ENCODE results near the gene OLFML2B. TPM values are rescaled to one million over a fixed set of nuclear protein-coding genes. Genes with fewer than 3 reads are reported as not detected.

OLFML2B gene
- total RNA-seq, 1 experiment from 2014 or later = not detected

DNA sequence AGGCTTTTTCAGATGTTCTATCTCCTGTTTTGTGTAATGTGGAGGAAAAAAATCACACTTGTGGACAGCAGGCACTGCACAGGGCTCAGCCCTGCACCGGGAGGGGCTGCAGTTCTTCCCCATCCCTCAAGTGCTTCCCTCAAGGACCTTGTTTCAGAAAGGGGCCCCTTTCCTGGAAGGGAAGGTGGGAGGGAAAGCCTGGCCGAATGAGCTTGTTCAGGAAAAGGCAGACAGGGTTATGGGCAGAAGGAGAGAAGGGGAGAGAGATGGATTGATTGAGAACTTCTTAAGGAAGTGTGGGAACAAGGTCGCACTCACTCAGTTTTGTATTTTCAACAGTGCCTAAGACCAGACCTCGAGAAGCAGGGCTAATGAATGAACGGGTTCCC, 41.2 kb downstream of the OLFML2B start:
- intact Hi-C loops (cut with micrococcal nuclease; ENCODE audit: unreplicated experiment) = no loop called here
- CTCF ChIA-PET = no interaction called here

DNA sequence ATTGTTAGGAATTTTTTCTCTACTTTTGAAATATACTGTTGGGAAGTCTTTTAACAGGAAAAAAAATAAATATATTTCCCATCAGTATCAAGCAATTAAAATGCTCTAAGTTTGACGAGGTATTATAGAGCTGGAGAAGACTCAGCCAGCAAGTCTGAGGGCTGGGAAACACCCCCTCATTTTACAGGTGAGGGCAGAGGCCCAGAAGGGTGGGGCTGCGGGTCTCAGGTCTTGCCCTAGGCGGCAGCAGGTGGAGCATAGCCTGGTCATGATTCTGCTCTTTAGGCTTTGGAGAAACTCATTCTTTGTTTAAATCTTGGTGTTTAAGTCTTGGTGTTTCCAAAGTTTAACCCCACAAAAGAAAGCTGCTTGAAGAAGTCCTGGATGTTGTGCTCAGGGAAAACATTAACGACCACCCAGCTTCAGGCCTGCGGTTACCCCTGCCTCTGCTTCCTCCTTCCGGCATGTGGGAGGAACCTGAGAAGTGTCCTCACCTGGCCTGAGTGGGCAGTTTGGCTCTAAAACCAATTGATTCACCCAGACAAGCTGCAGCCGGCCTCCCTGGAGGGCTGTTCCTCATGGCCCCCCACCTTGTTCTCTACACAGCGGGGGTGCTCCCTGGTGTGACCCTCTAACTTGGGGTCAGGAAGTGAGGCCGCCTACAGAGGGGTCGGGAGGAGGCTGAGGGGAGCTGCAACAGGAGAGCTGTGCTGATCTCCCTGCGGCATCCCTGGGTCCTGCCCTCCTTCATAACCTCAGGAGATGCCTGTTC, 41.7 kb downstream of the OLFML2B start:
- peaks cover 9% of the 10 kb centered on the region; the same call in 1 of the 2 replicates for H3K27me3 ChIP-seq (ENCODE audit: insufficient read depth, low read depth)
- no peaks in the 10 kb centered on the region for H3F3A ChIP-seq (ENCODE audit: insufficient read depth, low read depth)
- CTCF ChIA-PET = no interaction called here
- H3K9me2 ChIP-seq (ENCODE audit: insufficient read depth) = no peaks in the 10 kb centered on the region
- no peak overlapping the region for H2AFZ ChIP-seq
- H3K79me2 ChIP-seq (ENCODE audit: low read depth) = no peaks in the 10 kb centered on the region
- H3K4me2 ChIP-seq = no peak overlapping the region
- TF ChIP-seq, protein P1, sequence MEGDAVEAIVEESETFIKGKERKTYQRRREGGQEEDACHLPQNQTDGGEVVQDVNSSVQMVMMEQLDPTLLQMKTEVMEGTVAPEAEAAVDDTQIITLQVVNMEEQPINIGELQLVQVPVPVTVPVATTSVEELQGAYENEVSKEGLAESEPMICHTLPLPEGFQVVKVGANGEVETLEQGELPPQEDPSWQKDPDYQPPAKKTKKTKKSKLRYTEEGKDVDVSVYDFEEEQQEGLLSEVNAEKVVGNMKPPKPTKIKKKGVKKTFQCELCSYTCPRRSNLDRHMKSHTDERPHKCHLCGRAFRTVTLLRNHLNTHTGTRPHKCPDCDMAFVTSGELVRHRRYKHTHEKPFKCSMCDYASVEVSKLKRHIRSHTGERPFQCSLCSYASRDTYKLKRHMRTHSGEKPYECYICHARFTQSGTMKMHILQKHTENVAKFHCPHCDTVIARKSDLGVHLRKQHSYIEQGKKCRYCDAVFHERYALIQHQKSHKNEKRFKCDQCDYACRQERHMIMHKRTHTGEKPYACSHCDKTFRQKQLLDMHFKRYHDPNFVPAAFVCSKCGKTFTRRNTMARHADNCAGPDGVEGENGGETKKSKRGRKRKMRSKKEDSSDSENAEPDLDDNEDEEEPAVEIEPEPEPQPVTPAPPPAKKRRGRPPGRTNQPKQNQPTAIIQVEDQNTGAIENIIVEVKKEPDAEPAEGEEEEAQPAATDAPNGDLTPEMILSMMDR (conservative IDR thresholded peaks at IDR 0.05) = no peak
- TF ChIP-seq EZH2 (IDR thresholded peaks at IDR 0.05; ENCODE audit: low read depth) = no peak
- intact Hi-C loops (cut with micrococcal nuclease; ENCODE audit: unreplicated experiment) = no loop called here
- no peak overlapping the region for H3K4me3 ChIP-seq
- no peak for DNase-seq
- H3K9me3 ChIP-seq (ENCODE audit: insufficient read depth, low read depth) = no peaks in the 10 kb centered on the region
- POLR2A ChIA-PET (ENCODE audit: unreplicated experiment) = no interaction called here
- no peaks in the 10 kb centered on the region for H3K36me3 ChIP-seq (ENCODE audit: low read depth)
- H3K27ac ChIP-seq = no peak overlapping the region
- H3K4me1 ChIP-seq (replicated peaks; ENCODE audit: insufficient read depth) = no peaks in the 10 kb centered on the region
- no TSS peak for BruUV-seq (replicated peaks)
- H4K20me1 ChIP-seq (ENCODE audit: insufficient read depth) = no peaks in the 10 kb centered on the region

More for the DNA sequence above, 41.2 kb downstream of the OLFML2B start:
- Histone ChIP-seq H2AFZ (no peak overlapping the region), H3K9me3 (ENCODE audit: insufficient read depth, low read depth) (no peaks in the 10 kb centered on the region), H4K20me1 (ENCODE audit: insufficient read depth) (no peaks in the 10 kb centered on the region), H3K27ac (no peak overlapping the region), H3K27me3 (ENCODE audit: insufficient read depth, low read depth) (peaks cover 8% of the 10 kb centered on the region; the same call in 1 of the 2 replicates), H3K79me2 (ENCODE audit: low read depth) (no peaks in the 10 kb centered on the region), H3K9me2 (ENCODE audit: insufficient read depth) (no peaks in the 10 kb centered on the region), H3F3A (ENCODE audit: insufficient read depth, low read depth) (no peaks in the 10 kb centered on the region), H3K4me1 (replicated peaks; ENCODE audit: insufficient read depth) (no peaks in the 10 kb centered on the region), H3K4me2 (no peak overlapping the region), H3K36me3 (ENCODE audit: low read depth) (no peaks in the 10 kb centered on the region), H3K4me3 (no peak overlapping the region)
- TF ChIP-seq, protein P1 (conservative IDR thresholded peaks at IDR 0.05) = no peak
- TF ChIP-seq EZH2 (IDR thresholded peaks at IDR 0.05; ENCODE audit: low read depth) = no peak
- no peak for DNase-seq
- POLR2A ChIA-PET (ENCODE audit: unreplicated experiment) = no interaction called here
- no TSS peak for BruUV-seq (replicated peaks)

DNA sequence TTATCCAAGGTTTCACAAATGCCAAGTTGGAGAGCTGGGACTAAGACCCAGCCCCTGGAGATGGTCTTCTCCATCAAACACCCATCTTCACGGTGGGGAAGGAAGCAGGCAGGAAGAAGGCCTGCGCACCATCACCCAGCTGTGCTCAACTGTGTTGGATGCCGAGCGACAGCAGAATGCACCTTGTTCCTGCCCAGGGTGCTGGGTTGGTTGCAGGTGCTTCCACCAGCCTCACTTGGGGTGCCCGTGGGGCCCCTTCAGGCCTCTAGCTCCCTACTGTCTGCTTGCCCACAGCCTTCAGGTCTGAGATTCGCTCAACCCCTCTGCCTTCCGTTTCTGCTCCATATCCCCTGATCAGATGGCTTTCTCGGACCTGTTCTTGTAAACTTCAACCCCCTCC, 42.5 kb downstream of the OLFML2B start:
- no peaks in the 10 kb centered on the region for H3K9me3 ChIP-seq (ENCODE audit: insufficient read depth, low read depth)
- H3K9me2 ChIP-seq (ENCODE audit: insufficient read depth) = no peaks in the 10 kb centered on the region
- no peaks in the 10 kb centered on the region for H3K36me3 ChIP-seq (ENCODE audit: low read depth)
- peaks cover 16% of the 10 kb centered on the region for H3K27me3 ChIP-seq (ENCODE audit: insufficient read depth, low read depth)
- H4K20me1 ChIP-seq (ENCODE audit: insufficient read depth) = no peaks in the 10 kb centered on the region
- BruUV-seq (replicated peaks) = no TSS peak
- no peaks in the 10 kb centered on the region for H3F3A ChIP-seq (ENCODE audit: insufficient read depth, low read depth)
- no peak overlapping the region for H3K4me2 ChIP-seq
- TF ChIP-seq, protein P1 (conservative IDR thresholded peaks at IDR 0.05) = no peak
- no peak for TF ChIP-seq EZH2 (IDR thresholded peaks at IDR 0.05; ENCODE audit: low read depth)
- ChIA-PET CTCF (interaction anchor here (0.5 kb wide), 1 partner anchor 174 kb away, joined by 6 read pairs; no protein-coding TSS in a partner anchor), POLR2A (ENCODE audit: unreplicated experiment) (no interaction called here)
- no peak overlapping the region for H3K4me3 ChIP-seq
- intact Hi-C loops (cut with micrococcal nuclease; ENCODE audit: unreplicated experiment) = no loop called here
- no peaks in the 10 kb centered on the region for H3K79me2 ChIP-seq (ENCODE audit: low read depth)
- H3K4me1 ChIP-seq (replicated peaks; ENCODE audit: insufficient read depth) = no peaks in the 10 kb centered on the region
- no peak overlapping the region for H2AFZ ChIP-seq
- H3K27ac ChIP-seq = no peak overlapping the region
- DNase-seq = no peak

All from PC-9 (cell line).